SK-N-SH (cell line): ENCODE data around the gene ABO.

Experiments used
- MXI1 ChIP-seq: IDR thresholded peaks from 2 replicates; pipeline ENCODE4 v1.6.1; 2012; ENCODE audit warnings: mild to moderate bottlenecking, low read depth, low read length, improper control_type of control experiment
- NFIC ChIP-seq: IDR thresholded peaks from 2 replicates; pipeline ENCODE4 v1.4.0; 2012; ENCODE audit warnings: borderline replicate concordance
- RAD21 ChIP-seq: IDR thresholded peaks from 2 replicates; pipeline ENCODE4 v1.6.1; 2012; ENCODE audit warnings: mild to moderate bottlenecking, low read length
- SIN3A ChIP-seq: IDR thresholded peaks from 2 replicates; pipeline ENCODE4 v1.6.1; 2012; ENCODE audit warnings: low read depth, mild to moderate bottlenecking, low read length, moderate library complexity, borderline replicate concordance
- SMC3 ChIP-seq: IDR thresholded peaks from 2 replicates; pipeline ENCODE4 v1.6.1; 2012; ENCODE audit warnings: low read depth, low read length, improper control_type of control experiment
- TAF1 ChIP-seq: IDR thresholded peaks from 2 replicates; pipeline ENCODE4 v1.6.1; 2012; ENCODE audit warnings: low read depth, mild to moderate bottlenecking, low read length, moderate library complexity, borderline replicate concordance
- TF ChIP-seq, protein P1 (sequence below): fragments of 200-600 bp; sonication (generic); IDR thresholded peaks from 2 replicates; pipeline ENCODE4 v1.6.1; 2017; ENCODE audit warnings: antibody characterized with exemption, mild to moderate bottlenecking, moderate library complexity
- TF ChIP-seq, protein P2 (sequence below): IDR thresholded peaks from 2 replicates; pipeline ENCODE4 v1.6.1; 2012; ENCODE audit warnings: mild to moderate bottlenecking, low read depth, low read length, moderate library complexity
- TF ChIP-seq, protein P3 (sequence below): IDR thresholded peaks from 2 replicates; pipeline ENCODE4 v1.4.0; 2012; ENCODE audit warnings: low read depth, borderline replicate concordance

DNA sequence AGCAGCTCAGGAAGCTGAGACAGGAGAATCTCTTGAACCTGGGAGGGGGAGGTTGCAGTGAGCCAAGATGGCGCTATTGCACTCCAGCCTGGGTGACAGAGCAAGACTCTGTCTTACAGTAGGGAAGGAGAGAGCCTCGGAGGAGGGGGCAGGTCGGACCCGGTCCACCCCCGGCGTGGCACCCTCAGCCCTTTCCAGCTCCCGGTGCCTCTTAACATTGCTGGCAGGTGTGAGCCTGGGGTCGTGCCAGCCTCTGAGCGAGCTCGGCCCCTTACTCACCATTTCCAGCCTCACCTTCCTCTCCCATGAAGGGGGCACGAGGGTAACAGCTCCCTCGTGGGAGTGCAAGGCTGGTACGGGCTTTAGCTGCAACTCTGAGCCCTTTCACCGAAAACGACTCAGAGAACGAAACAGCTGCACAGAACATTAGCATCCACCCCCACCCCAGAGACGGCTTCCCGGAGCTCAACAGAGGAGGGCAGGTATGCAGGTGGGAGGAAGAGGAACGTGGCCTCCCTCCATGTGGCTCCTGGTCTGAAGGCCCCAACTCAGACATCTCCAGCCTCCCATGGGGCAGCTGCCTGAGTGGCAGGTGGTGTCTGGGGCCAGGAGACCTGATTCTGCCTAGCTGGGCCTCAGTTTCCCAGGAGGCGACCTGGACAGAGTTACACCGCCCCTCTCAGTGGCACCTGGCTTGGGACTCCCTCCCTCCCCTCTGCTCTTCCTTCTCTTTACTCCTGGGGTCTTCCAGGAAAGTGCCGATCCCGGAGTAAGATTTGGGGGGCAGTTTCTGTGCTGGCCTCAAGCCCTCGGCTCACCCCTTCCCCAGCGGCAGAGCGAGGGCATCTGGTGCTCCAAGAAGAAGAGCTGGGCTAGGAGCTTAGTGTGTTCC lies 28.5 kb upstream of the ABO start:
- TF ChIP-seq, protein P1, sequence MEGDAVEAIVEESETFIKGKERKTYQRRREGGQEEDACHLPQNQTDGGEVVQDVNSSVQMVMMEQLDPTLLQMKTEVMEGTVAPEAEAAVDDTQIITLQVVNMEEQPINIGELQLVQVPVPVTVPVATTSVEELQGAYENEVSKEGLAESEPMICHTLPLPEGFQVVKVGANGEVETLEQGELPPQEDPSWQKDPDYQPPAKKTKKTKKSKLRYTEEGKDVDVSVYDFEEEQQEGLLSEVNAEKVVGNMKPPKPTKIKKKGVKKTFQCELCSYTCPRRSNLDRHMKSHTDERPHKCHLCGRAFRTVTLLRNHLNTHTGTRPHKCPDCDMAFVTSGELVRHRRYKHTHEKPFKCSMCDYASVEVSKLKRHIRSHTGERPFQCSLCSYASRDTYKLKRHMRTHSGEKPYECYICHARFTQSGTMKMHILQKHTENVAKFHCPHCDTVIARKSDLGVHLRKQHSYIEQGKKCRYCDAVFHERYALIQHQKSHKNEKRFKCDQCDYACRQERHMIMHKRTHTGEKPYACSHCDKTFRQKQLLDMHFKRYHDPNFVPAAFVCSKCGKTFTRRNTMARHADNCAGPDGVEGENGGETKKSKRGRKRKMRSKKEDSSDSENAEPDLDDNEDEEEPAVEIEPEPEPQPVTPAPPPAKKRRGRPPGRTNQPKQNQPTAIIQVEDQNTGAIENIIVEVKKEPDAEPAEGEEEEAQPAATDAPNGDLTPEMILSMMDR: no peak
- TF ChIP-seq SMC3: no peak
- TF ChIP-seq, protein P2, sequence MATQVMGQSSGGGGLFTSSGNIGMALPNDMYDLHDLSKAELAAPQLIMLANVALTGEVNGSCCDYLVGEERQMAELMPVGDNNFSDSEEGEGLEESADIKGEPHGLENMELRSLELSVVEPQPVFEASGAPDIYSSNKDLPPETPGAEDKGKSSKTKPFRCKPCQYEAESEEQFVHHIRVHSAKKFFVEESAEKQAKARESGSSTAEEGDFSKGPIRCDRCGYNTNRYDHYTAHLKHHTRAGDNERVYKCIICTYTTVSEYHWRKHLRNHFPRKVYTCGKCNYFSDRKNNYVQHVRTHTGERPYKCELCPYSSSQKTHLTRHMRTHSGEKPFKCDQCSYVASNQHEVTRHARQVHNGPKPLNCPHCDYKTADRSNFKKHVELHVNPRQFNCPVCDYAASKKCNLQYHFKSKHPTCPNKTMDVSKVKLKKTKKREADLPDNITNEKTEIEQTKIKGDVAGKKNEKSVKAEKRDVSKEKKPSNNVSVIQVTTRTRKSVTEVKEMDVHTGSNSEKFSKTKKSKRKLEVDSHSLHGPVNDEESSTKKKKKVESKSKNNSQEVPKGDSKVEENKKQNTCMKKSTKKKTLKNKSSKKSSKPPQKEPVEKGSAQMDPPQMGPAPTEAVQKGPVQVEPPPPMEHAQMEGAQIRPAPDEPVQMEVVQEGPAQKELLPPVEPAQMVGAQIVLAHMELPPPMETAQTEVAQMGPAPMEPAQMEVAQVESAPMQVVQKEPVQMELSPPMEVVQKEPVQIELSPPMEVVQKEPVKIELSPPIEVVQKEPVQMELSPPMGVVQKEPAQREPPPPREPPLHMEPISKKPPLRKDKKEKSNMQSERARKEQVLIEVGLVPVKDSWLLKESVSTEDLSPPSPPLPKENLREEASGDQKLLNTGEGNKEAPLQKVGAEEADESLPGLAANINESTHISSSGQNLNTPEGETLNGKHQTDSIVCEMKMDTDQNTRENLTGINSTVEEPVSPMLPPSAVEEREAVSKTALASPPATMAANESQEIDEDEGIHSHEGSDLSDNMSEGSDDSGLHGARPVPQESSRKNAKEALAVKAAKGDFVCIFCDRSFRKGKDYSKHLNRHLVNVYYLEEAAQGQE: no peak
- no peak for TF ChIP-seq NFIC
- no peak for TF ChIP-seq MXI1
- TF ChIP-seq, protein P3, sequence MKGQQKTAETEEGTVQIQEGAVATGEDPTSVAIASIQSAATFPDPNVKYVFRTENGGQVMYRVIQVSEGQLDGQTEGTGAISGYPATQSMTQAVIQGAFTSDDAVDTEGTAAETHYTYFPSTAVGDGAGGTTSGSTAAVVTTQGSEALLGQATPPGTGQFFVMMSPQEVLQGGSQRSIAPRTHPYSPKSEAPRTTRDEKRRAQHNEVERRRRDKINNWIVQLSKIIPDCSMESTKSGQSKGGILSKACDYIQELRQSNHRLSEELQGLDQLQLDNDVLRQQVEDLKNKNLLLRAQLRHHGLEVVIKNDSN: no peak
- TF ChIP-seq RAD21: no peak
- no peak for TF ChIP-seq SIN3A
- TF ChIP-seq TAF1: no peak
